Measurements from ENCODE around the gene KRTAP2-1.
"Not testable (repeated sequence)": the region's sequence is repeated elsewhere in the genome, so short reads cannot be mapped to it uniquely, and the experiment has no call there.

Gene KRTAP2-1, protein sequence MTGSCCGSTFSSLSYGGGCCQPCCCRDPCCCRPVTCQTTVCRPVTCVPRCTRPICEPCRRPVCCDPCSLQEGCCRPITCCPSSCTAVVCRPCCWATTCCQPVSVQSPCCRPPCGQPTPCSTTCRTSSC

DNA sequence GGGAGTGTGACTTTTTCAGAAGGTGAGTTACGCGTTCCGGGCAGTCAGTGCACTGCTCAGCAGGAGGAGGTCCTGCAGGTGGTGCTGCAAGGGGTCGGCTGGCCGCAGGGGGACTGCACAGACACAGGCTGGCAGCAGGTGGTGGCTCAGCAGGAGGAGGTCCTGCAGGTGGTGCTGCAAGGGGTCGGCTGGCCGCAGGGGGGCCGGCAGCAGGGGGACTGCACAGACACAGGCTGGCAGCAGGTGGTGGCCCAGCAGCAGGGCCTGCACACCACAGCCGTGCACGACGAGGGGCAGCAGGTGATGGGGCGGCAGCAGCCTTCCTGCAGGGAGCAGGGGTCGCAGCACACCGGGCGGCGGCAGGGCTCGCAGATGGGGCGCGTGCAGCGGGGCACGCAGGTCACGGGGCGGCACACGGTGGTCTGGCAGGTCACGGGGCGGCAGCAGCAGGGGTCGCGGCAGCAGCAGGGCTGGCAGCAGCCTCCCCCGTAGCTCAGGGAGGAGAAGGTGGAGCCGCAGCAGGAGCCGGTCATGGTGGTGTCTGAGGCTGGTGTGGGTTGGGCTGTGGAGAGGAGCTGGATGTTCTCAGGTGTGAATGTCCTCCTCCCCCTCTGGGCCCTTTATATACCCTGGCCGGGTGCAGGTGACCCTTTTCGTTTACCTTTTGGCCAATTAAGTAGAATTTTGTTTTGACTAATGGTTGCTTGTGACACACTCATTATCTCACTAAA, at the start of gene KRTAP2-1:
KRTAP2-1 (minus strand) TSS at position 582 of the 731 bp plus-strand sequence; CDS start at position 533, 49 bp downstream.
- DNase-seq = not testable (repeated sequence)

DNA sequence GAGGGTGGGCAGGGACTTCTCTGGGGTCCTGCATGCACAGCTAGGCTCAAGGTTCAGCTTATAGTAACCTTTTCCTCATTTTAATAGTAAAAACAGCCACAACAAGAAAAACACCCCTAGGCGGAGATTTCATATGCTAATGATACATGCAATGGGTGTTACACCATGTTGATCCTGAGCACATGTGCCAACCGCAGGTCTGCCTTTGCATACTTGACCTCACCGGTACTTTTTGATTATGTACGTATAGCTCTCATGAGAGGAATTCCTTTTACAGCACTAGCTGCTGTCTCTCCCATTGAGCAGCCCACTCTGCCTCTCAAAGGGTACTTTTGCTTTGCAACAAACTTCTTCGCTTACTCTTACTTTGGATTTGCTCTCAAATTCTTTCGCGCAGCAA, 48.9 kb upstream of the KRTAP2-1 start:
- no peak for DNase-seq

DNA sequence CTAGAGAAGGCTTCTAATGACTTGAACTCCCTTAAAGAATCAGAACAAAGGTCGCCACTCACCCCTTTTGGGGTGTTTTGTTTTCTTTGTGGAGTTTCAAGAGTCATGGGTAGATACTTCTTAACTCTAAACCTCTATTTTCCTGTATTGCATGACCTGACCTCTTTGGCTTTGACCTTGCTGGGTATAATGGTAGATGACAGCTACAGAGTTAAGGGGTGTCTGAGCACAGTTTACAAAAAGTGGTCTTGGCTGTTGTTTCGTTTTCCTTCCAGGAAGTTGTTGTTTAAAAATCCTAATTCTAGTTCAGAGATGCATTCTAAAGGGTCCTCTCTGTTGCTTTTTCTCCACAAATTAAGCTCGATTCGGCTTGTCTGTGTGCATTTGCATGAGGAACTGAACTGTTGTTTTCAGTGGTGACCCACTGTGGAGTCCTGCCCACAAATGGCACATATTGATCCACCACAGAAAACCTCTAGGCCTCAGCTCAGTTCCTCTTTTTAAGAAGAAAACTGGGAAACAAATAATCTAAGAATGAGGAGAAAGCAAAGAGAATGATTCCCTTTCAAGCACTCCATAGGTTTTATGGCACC, 41.7 kb upstream of the KRTAP2-1 start:
- not testable (repeated sequence) for DNase-seq

DNA sequence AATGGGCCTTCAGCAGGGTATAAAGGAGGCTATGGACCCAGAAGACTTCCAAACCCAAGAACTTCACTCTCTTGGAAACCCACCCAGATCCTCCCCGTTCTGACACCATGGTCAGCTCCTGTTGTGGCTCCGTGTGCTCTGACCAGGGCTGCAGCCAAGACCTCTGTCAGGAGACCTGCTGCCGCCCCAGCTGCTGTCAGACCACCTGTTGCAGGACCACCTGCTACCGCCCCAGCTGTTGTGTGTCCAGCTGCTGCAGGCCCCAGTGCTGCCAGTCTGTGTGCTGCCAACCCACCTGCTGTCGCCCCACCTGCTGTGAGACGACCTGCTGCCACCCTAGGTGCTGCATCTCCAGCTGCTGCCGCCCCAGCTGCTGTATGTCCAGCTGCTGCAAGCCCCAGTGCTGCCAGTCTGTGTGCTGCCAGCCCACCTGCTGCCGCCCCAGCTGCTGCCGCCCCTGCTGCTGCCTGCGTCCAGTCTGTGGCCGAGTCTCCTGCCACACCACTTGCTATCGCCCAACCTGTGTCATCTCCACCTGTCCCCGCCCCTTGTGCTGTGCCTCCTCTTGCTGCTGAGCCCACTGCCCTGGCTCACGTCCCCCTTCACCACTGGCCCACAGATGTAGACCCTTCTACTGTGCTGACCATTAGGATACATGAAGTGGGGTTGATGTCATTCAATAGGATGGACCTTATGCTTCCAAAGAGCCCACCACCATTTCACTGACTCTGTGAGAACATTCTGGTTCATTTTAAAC, 37.2 kb upstream of the KRTAP2-1 start, which contains the start of gene KRTAP4-7:
KRTAP4-7 (plus strand) TSS at position 51 of the 757 bp plus-strand sequence; CDS start at position 108, 57 bp downstream.
- DNase-seq = not testable (repeated sequence)

DNA sequence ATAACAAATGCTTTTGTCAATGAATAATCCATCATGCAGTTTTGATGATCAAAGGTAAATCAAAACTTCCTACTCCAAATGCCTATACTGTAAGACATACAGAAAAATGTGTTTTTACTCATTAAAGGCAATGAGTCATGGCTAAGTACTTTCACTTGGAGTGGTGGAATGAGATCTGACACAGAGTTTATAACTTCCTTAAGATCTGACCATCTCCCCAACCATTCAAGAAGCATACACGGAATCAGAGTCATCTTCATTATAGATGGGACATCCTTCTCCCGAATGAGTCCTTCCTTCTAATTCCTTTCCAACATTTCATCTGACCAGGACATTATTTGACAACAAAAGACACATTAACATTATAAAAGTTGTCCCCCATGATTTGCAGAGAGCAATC, 36.3 kb upstream of the KRTAP2-1 start:
- not testable (repeated sequence) for DNase-seq

DNA sequence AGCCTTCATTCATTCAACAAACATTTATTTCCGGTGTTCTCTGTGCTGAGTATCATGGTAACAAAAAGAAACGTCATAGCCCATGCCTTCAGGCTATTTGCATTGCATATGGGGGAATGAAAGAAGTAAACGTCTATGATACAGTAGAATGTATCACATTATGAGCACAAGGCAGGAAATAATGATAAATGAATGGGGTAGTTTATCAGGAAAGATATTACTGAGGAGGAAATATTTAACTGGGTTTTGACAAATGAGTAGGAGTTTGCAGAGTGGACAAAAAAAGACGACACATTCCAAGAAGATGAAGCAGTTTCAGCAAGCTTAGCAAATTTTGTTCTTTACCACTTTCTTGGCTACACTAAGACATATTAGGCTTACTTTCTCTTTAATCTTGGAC, 35.5 kb upstream of the KRTAP2-1 start:
- no peak for DNase-seq

DNA sequence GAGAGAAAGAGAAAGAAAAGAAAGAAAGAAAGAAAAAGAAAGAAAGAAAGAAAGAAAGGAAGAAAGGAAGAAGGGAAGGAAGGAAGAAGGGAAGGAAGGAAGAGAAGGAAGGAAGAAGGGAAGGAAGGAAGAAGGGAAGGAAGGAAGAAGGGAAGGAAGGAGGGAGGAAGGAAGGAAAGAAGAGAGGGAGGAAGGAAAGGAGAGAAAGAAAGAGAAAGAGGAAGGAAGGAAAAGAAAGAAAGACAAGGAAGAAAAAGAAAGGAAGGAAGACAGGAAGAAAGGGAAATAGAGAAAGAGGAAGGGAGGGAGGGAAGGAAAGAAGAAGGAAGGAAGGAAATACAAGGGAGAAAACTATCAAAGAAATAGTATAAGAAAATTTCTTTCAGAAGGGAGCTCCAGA, 29.7 kb upstream of the KRTAP2-1 start:
- no peak for DNase-seq

DNA sequence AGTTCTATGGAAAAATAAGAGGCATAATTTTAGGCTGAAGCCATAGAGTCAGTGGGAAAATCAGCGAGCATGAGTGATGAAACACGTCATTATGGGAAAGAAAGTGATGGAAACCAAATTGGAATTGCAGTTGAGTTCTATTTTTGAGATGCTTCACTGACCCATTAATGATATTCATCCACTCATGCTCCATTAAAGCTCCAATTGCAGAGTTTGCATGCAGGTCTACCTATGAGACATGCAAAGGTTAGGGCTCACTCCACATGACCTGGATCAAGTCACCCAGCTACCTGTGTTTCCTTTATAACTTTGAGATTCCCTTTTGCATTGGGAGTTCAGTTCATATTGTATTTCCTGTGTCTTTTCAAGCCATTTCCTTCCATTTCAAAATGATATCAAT, 26.6 kb upstream of the KRTAP2-1 start:
- no peak for DNase-seq

DNA sequence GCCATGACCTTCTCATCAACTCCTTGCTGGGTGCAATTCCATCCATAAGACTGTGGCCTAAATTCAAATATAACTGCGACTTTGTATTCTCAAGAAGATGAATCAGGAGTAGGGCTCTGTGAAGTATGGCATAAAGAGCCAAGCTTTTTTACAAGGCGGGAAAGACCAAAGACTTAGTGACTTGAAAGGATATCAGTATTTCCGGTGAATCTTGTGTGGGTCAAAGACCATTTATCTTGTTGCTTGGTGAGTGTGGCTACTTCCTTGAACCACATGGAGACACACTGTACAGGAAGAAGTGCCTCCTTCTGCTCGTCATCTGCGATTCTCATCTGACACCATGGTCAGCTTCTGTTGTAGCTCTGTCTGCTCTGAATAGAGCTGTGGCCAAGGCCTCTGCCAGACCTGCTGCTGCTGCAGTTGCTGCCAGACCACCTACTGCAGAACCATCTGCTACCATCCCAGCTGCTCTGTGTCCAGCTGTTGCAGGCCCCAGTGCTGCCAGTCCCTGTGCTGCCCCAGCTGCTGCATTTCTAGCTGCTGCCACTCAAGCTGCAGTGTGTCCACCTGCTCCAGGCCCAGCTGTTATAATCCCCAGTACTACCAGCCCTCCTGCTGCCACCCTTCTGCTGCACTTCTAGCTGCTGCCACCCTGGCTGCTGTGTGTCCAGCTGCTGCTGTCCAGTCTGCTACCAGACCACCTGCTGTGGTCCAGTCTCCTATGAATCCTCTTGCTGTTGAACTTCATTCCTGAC, 24.7 kb upstream of the KRTAP2-1 start:
- DNase-seq = no peak

DNA sequence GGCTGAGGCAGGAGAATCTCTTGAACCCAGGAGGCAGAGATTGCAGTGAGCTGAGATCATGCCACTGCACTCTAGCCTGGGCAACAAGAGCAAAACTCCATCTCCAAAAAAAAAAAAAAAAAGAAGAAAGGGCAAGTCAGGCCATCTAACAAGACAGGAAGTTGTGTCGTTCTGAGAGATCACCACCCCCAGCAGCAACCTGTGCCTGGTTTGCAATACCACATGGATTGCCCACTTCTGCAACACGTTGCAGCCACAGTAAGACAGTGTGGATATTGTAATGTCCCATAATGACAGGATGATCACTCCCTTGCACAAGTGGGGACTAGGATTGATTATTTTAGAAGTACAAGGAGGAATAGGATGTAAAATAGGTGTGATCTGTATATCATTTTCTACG, 21.9 kb upstream of the KRTAP2-1 start:
- no peak for DNase-seq

DNA sequence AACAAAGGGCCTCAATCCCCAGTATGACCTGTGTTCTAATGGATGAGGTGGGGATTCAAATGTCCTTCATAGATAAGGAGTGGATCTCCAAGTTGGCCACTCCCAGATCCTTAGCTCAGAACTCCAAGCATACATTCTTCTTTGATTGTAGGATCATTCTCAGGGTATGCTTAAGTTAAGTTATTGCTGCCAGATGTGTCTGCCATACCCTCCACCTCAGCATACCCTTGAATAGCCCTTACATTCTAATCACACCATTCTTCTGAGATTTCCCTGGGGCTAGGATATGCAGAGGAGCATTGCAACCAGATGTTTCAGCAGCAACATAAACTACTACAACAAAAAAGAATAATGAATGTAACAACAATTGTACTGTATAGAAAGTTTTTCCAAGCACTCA, 20.2 kb upstream of the KRTAP2-1 start:
- DNase-seq = no peak

DNA sequence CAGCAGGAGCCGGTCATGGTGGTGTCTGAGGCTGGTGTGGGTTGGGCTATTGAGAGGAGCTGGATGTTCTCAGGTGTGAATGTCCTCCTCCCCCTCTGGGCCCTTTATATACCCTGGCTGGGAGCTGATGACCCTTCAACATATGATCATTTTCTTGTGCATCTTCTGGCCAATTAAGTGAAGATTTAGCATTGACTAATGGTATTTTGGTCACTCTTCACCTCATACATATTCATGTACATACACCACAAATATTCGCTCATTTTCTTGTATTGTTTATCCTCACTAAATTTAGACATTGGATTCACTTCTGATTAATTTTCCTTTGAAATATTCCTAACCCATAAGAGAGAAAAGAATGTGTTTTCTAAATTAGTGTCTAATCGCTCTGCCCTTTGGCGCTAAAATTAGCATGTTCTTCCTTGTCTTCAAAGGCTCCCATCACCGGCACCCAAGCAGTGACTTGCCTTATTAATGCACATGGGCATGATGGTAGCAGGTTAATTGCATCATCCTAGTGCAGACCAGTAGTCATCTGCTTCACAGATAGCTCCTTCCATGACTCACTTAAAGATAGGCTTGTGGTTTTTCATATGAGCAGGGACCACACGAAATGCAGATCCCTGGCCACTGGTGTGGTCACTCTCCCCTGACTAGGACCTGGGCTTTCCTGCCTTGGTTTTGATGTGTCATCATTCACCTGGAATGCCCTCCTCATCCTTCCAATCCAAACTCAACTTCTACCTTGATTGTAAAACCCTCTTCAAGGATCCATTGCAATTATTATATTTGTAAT, 18.9 kb upstream of the KRTAP2-1 start, which contains the start of gene KRTAP2-4:
KRTAP2-4 (minus strand) TSS at position 51 of the 796 bp plus-strand sequence; CDS start at position 17, 34 bp downstream.
- no peak for DNase-seq

DNA sequence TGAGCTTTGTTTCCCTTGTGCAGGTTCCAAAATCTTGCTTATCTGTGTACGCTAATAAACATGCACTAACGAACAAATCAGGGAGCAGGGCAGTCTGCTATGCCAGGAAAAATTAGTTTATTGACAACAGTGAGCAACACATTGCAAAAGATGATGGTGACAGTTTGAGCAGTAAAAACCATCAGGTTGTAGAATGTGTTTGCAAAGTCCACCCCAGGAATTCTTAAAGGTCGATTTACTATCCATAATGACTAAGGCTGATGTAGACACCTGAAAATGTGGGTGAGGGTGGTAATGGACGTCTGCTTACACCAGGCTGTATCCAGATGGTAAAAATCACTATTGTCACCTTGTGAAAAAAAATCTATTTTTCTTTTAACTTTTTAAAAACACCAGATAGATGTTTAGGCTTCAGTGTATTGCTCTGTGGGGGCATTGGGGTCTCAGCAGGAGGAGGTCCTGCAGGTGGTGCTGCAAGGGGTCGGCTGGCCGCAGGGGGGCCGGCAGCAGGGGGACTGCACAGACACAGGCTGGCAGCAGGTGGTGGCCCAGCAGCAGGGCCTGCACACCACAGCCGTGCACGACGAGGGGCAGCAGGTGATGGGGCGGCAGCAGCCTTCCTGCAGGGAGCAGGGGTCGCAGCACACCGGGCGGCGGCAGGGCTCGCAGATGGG, 18.0 kb upstream of the KRTAP2-1 start:
- DNase-seq = not testable (repeated sequence)

DNA sequence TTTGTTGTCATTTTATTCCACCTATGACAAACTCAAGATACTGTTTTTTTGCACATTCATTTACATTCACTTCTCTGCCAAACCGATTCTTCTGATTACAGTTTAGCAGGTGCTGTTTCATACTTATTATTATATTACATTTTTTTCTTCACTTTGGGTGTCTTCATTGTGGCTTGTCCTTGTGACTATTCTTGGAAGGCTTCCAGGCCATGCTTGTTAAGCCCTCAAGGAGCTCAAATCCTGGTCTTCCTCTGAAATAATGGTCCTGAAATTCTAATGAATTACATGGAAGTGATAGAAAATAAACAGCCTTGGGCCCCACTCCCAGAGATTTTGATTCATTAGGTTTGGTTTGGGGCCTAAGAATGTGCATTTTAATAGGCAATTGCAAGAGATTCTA, 17.2 kb upstream of the KRTAP2-1 start:
- DNase-seq = no peak

DNA sequence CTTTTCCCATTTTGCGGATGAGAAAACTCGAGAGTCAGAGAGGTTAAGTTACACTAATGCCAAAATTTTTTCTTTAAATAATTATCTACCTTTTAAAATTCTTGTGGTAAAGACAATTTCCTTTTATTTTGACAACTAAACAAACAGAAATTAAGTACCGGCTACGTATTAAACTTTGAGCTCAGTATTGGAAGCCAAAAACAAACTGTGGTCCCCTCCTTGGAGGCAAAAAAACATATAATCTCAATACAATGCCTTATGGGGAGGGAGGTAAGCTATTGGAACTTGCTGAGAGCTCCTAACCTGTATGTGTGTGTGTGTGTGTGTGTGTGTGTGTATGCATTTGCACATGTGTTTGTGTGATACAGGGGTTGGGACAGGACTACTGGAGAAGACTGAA, 16.3 kb upstream of the KRTAP2-1 start:
- no peak for DNase-seq

DNA sequence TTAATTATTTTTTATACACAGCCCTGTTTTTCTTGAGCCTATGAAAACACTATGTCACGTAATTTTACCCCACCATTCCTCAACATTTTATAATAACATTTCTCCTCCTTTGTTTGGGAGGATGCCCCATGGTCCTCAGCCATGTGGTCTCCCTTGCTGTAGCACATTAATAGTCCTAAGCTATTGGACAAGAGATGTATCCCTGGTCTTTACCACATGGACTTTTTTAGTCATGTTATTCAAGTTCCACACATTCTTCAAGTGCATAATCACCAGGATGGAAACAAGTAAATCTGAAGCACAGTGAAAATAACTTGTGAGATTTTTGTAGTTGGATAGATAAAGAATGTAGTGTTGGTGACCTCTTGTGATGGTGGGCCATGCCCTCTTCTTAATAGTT, 14.8 kb upstream of the KRTAP2-1 start:
- no peak for DNase-seq

DNA sequence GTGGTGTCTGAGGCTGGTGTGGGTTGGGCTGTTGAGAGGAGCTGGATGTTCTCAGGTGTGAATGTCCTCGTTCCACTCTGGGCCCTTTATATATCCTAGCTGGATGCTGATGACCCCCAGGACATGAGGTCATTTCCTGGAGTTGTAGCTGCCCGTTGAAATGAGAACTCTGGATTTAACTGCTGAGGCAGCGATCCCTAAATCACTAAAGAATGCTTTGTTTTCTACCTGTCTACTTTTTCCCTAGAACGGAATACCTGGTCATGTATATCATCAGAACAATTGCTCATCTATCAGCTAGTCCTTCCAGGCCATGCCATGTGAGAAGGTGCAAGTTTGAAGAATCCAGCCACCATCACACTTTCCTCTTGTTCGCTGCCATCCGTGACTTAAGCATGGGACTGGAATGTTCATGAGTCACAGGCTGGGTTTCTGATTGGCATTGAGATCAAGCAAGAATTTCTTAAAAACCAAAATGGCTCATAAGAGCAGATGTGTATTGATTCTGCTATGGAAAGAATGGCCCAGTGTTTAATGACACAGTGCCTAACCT, 13.0 kb upstream of the KRTAP2-1 start, which contains the start of gene KRTAP2-3:
KRTAP2-3 (minus strand) TSS at position 63 of the 553 bp plus-strand sequence. CDS start 64 bp downstream, outside the sequence.
- no peak for DNase-seq

DNA sequence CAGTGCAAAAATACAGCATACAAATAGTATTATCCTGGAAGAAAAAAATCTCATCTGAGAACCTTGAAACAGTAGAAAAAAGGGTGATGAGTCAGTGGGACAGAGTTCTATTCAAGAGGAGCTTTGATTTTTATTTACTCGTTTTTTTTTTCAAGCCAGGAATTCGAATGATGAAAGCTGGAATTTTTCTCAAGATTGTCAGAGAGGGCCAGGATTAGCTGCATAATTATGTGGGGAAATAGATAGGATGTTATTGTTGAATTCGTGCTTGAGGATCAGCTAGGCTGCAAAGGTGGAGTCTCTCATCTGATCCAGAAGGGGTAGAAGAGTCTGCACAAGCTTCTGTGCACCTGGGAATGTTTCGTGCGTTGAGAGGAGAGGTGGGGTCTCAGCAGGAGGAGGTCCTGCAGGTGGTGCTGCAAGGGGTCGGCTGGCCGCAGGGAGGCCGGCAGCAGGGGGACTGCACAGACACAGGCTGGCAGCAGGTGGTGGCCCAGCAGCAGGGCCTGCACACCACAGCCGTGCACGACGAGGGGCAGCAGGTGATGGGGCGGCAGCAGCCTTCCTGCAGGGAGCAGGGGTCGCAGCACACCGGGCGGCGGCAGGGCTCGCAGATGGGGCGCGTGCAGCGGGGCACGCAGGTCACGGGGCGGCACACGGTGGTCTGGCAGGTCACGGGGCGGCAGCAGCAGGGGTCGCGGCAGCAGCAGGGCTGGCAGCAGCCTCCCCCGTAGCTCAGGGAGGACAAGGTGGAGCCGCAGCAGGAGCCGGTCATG, 12.3 kb upstream of the KRTAP2-1 start:
- not testable (repeated sequence) for DNase-seq

DNA sequence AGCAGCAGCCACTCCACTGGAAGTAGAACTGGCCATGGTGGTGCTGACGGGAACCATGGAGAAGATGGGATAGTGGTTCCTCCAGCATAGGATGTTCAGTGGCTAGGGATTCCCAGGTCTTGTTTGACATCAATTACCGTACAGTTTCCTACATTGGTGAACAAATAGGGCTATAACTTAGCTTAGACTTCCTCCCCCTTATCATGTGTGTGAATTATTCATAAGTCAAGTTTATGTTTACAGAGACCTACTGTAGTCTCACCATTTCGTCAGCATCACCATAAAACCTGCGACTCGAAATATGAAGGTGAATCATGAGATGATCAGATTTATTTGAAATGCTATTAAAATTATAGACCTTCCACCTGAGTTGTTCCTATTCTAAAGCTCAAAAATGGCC, 11.6 kb upstream of the KRTAP2-1 start:
- DNase-seq = no peak

DNA sequence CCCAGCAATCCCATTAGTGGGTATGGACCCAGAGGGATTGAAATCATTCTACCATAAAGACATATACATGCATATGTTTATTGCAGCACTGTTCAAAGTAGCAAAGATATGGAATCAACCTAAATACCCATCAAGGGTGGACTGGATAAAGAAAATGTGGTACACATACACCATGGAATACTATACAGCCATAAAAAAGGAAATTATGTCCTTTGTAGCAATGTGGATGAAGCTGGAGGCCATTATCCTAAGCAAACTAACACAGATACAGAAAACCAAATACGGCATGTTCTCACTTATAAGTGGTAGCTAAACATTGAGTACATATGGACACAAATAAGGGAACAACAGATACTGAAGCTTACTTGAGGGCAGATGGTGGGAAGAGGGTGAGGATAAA, 10.4 kb upstream of the KRTAP2-1 start:
- no peak for DNase-seq
